NCI-H446 (cell line): ENCODE results near the gene SPI1.

Experiments
- DNase-seq, 2 experiments: peaks; one replicate each; lab custom pipeline; 2025; lab: John Stamatoyannopoulos, UW

The SPI1 gene

DNA sequence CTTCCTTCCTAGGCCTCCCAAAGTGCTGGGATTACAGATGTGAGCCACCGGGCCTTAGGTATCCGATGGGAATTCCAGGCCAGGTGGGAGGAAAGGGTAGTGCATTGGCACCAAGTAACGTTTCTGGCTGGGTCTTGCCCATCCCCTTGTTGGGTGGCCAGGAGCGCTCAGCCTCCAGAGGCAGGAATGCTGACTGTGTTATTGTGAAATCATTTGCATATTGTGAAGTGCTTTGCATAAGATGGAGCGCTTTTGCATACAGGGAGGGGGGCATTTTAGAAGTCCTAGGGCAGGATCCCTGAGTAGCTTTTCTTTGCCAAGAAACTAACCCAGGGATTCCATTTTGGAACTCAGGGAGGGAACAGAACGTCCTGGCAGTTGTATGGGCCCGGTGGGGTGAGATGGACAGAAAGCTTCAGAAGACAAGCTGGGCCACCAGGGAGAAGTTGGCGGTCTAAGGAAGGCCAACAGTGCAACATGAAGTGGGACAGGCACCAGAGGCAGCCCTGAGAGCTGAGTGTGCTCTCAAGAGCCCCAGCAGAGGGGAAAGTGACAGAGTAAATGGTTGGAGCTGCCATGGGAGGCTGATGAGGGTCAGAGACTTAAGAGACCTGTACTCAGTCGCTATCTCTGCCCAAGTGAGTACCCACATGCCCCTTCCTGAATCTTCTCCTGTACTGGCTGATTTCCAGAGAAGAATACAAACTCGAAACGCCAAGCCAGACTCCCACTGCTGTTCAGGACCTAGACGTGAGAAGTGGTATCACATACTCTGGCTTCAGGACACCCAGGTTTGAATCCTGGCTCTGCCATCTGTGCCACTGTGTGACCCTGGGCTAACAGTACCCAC lies 28.8 kb upstream of the SPI1 start:
- DNase-seq, result no peak

DNA sequence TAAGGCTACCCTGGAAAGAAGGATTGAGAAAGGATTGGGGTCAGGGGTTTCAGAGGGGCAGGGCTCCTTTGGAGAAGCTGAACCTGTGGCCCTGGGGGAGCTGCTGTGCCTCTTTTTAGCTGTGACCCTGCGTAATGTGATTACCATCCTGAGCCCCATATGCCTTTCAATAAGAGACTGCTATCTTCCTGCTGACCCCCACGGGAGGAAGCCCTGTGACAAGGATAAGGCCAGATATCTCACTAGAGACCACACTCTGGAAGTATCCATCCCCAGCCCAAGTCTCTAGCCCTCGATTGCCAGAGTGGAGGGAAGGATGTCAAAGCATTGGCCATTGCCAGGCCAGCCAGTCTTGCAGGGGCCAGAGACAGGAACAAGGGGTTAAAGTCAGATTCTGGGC lies 25.2 kb upstream of the SPI1 start:
- no peak for DNase-seq

DNA sequence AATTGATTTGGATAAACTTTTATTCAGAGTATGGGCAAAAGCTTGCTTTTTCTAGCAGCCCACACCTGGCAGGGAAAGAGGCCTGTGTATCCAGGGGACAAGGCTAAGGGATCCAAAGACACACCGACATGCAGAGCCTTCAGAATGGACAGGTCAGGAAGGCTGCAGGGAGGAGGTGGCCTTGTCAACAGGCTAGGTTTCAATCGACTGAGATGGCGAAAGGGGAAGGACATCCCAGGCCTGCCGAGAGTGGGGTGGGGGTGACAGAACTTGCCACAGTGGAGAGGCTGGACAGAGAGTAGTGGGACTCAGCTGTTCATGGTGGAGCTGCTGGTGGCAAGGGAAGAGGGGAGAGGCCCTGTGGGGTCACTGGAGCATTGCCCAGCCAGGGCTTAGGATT lies 24.8 kb upstream of the SPI1 start:
- no peak for DNase-seq

DNA sequence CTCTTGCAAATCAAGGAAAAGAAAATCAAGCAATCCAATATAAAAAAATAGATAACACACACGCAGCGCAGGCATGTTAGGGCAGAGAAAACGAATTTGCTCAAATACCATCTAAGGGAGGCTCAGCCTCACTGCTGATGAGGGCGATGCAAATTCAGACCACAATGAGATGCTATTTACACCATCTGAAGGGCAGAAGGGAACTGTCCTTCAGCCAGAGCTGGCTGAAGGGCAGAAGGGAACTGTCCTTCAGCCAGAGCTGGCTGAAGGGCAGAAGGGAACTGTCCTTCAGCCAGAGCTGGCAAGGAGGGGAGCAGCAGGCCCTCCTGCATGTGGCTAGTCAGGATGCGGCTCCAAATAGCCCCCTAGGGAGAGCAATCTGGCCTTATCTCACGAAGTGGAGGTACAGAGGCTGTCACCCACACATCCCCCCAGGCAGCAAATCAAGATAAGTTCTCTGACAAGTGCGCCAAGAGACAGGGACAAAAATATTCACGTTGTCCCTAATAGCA lies 22.5 kb upstream of the SPI1 start:
- DNase-seq, result no peak

DNA sequence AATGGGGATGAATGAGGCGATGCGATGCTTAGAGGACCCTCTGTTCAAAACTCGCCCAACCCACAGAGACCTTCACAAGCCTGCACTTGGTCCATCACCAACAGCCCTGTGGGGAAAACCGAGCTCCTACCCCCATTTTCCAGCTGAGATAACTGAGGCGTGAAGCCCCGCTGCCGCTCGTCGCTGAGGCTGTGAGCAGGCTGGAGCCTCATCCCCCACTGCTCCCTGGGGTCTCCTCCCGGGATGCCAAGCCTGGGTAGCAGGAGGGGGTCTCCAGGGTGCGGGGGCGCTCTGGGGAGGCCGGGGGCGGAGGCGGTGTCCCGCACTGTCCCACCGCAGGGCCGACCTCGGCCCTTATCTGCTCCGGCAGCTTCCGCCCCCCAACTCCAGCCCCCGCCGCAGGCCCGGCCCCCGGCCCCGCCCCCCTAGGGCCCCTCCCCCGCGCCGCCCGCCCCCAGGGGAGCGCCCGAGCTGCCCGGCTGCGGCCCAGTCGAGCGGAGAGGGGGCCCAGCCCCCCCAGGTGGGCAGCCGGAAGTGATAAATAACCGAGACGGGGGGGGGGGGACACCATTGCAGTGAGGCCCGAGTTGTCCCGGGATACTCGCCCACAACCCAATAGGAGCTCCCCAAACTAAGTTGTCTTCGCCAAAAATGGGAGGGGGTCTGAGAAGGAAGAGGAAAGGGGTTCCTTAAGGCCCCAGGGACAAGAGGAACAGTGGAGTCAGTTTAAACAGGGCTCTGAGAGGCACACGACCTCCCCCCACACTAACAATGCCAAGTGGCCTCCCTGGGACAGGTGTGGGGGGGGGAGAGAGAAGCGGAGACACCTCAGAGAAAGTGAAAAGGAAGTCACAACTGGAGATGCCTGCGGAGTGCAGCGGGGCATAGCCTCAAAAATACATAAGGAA lies 21.8 kb upstream of the SPI1 start:
- DNase-seq, result no peak

DNA sequence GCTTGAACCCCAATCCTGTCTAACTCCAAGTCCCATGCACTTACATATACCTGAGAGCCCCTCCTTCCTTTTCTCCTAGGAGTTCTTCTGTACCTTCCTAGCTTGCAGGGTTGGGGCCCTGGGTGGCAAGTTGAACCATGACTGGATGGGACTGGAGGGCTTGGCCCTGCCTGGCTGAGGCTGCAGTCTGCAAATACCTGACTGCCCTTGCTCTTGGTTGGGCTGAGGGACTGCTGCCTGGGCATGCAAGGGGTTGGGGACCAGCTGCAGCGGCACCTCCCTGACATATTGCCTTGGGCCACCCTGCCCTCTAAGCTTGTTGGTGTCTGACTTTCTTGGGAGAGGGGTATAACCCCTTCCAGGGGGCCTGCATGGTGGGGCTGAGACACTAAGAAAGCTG lies 20.2 kb upstream of the SPI1 start:
- DNase-seq, result no peak

DNA sequence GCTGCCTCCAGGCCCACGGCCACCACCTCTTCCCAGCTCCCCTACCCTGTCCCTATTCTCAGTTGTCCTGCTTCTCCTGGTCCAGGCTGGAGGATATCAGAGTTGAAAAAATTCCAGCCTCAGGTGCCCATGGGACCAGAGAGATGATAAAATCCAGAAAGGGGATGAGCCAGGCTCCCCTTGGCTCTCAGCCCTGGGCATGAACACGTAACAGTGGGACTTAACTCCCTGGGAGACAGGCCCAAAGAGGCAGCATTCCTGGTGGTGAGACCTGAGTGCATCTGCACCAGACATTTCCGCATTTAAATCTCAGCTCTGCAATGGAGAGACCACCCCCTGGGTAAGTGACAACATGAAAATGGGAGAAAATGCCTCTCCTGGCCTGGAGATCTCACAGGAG lies 19.7 kb upstream of the SPI1 start:
- no peak for DNase-seq

DNA sequence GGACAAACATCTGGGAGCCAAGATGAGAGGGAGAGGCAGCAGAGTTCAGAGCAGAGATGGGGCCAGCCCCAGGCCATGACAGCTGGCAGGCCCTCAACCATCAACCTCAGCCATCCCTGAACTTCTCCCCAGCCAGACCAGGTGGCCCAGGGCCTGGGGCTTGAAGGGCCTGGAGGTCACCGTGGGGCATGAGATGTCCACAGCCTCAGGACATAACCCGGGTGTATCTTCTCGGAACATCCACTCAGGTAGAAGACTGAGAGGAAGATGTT lies 17.6 kb upstream of the SPI1 start:
- no peak for DNase-seq

DNA sequence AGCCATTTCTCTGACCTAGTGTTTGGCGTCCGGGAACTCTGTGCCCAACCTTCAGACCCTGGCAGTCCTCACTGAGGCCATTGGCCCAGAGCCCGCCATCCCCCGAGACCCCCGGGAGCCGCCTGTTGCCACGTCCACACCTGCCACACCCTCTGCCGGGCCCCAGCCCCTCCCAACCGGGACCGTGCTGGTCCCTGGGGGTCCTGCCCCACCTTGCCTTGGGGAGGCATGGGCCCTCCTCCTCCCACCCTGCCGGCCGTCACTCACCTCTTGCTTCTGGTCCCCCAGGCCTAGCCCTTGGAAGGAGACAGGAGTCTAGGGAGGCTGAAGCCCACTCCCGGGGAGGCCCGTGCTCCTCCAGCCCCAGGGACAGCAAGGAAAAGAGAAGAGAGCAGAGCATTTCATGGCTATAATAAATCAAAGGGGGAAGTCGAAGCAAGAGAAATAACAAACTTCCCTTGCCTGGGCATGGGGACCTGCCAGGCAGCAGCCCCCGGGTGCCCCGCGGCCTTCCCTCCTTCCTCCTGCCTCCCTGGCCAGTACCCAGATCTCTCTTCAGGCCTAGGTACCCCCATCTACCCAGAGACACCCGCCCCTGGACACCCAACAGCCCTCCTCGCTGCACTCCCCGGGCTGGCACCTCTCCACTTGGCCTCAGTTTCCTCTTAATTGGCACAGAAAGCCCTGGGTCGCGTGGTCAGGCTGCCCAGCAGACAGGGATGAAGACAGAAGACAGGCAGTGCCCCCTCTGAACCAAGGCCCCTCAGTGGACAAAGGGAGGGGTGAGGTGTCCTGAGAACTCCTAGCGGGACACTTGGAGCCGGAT lies 17.1 kb upstream of the SPI1 start:
- DNase-seq, result no peak

DNA sequence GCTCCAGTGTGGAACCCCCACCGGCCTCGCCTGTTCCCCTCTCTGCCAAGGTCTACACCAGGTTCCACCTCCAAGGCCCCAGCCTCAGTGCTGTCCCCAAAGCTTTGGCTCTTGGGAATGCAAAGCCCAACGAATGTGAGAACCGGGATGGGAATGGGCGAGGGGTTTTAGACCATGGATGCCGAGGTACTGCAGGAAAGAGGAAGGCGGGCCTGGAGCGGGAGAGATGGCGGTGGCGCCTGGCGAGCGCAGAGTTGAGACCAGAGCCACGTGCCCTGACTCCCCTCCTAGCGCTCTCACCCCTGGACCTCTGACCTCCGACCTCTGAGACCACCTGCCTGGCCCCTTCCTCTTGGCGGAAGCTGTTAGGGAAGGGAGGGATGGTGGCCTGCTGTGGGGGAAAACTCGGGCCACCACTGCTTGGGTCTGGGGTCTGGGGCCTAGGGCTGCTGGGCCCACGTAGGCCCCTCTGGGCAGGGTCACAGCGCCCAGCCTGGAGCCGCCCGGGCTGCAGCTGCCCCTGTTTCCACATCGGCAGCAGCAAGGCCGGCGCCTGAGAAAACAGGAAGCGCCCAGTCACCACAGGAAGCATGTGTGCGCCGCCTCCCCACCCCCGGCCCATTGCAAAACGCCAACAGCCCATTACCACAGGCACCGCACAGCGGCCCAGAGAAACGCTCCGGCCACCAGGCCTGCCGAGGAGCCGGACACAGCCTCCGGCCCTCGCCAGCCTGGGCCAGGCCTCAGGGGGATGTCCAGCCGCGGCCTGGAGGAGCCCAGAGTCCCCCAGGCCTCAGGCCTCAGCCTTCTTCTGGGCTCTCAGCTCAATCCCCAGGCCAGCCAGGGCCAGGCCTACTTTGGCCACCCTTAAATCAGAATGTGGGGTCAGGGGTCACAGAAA lies 16.2 kb upstream of the SPI1 start:
- no peak for DNase-seq

DNA sequence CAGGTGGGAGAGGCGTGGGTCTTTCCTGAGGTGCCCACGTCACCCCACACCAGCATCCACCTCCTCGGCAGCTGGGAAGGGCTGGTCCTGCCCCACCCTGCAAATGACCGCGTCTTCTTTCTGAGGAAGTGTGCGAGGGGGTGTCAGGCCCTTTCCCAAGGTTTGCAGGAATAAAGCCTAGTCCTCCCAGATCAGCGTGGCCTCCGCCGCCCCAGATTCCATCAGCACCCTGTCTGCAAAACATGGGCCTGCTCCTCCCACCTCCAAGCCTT lies 15.6 kb upstream of the SPI1 start:
- DNase-seq, result no peak

DNA sequence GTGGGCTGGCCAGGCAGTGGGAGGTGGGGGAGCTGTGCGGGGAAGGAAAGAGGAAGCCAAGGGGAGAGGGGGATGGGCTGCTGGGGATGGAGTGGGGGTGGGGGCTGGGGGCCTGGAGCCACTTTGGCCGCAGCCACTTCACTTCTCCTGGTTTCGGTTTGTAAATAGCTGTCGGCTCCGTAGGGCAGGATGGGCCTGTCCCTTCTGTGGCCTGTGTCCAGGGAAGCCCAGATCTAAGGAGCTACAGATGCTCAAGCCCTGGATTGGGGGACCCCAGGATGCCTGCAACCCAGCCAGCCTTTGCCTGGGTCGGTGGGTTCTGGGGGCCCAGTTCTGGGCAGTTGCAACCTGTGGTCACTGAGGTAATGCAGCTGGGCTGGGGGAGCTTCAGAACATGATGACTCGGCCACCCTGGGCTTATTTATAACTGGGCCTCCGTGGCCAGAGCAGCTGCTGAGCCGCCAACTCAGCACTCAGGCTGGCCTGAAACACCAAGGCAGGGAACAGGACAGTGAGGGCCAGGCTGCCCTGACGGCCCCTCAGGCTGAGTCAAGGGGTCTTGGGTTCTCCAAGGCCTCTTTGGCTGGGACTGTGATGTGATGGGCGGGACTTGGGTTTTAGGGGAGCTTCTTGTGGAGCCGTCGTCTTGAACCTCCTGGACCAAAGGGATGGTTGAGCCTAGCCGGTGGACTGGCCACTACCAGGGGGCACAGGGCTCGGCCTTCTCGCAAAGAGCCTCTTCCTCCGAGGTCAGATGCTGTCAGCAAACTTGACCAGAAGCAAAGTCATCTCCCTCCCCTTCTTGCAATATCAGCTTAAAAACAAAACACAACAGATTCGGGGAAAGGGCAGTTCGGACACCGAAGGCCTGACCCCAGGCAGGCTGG lies 15.1 kb upstream of the SPI1 start:
- no peak for DNase-seq

DNA sequence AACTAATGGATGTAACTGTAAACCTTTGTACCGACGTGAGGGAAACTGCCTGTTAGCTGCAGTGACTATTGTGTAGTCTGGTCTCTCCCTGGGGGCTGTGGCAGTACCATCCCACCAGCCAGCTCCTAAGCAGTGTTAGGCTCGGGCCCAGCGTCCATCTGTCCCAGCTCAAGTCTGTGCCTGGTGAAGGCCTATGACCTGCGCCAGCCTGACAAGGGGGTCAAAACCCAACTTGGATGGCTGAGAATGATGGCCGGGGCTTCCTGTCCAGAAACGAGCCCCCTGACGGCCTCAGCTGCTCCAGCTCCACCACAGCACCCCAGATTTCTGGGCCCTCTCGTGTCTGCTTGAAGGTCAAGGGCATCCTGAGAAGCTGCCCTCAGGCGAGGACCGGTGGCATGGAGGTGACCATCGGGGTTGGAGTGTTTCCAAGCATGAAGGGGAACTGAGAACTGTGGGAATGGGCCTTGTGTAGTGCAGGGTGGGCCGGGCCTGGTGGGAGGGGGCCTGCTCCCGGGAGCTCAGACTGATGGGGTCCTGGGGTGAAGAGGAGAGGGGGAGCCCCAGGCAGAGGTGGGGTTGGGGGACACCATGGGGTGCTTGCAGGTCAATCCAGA lies 14.3 kb upstream of the SPI1 start:
- DNase-seq, result no peak

DNA sequence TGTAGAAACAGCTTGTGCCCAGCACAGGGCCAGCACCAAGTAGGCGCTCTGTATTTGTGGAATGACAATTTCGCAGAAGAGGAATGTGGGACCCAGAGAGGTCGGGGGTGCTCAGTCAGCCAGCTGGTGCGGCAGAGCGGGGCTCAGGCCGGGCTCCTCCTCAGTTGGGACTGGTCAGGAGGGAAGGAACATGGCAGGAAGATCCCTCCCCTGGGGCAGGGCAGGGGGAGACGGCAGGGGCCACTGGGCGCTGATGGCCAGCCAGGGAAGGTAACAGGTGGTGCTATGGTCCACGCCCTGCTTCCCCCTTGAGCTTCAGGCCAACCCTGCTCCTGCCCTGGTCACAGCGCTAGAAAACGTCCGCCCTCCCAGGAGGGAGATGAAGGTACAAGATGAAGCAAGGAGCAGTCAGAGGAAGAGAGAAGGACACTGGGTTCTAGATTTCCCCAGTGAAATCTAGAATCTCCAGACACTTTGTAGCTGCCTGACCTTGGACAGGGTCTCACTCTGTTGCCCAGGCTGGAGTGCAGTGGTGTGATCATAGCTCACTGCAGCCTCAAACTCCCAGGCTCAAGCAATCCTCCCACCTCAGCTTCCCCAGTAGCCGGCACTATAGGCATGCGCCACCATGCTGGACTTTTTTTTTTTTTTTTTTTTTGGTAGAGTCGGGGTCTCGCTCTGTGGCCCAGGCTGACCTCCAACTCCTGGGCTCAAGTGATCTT lies 13.5 kb upstream of the SPI1 start:
- DNase-seq, result no peak

DNA sequence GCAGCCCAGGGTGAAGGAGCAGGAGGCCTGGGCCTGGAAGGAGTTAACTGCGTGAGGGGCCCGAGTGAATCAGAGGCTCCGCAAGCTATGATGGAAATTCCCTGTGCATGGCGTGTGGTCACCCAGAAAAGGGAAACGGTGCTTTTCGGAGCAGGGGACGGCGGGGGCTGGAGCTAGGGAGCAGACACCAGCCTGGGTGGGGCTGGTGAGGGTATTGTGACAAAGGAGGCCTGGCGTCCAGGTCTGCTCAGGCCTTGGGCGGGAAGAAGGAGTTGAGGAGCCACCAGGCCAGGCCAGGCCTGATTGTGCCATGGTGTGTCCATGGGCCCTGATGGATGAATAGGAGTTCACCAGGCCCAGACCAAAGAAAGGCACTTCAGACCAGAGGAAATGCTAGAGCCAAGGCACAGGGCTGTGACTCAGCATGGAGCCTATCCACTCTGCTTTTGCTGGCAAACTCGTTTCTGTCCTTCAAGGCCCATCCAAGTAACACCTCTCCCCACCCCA lies 12.8 kb upstream of the SPI1 start:
- DNase-seq, result no peak

DNA sequence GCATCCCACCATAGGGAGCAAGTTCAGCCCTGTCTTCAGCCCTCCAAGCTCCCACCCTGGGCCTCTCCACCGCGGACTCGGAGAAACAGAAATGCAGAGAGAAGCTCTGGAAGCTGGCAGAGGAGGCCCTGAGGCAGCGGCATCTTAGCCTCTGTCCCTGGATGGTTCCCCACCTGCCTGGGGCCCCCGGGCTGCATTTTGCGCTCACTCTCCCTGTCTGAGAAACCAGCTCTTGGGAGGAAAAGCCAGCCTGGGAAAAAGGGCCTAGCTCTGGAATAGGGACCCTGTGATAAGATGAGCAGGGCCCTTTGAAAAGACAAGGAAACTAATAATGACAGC lies 12.0 kb upstream of the SPI1 start:
- DNase-seq, result no peak

DNA sequence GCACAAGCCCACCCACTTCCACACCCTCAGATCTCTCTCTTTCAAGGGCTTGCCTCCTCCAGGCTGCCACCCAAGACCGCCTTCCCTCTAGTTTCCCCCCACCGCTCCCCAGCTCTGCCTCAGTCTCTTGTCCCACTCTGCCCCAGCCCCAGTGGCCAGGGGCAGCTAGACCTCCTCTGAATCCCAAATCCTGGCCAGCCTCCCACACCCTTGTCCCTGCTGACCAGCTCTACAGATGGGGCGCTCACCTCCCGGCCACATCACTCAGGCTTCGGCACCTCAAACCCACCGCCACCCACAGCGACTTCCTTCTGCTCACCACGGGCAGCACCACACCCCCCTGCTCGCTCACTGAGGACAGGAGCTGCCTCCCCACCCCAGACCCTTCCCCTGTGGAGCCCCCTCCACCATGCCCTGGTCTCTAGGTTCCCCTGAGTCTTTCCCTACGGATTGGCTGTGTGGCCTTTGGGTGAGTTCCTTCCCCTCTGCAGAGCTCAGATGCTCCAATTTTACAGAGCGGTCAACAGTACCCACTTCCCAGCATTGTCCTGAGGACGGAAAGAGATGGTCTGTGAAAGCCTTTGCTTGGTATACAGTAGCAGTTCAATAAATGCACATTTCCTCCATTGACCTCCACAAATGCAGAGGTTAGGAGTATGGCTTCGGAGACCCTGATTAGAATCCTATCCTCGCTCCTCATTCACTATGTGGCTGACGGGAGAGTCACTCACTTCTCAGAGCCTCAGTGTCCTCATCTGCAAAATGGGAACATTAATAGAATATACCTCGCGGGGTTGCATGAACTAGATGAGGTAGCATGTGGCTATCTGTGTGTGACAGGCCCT lies 11.5 kb upstream of the SPI1 start:
- DNase-seq, result no peak
